Gastrocnemius medialis (tissue), 4 donors: Measurements from ENCODE around the gene KIAA0040.

ENCODE experiments used
- POLR2A ChIP-seq, 2 donors: fragments of 450-650 bp; IDR thresholded peaks; one replicate each; pipeline ENCODE4 v1.6.1; 2017; ENCODE audit warnings: antibody characterized with exemption in 2 of 2, mild to moderate bottlenecking in 2 of 2, moderate library complexity in 2 of 2
- TF ChIP-seq, protein P1 (sequence below), 5 experiments: fragments of 450-650 bp in 3 of 5; fragments of 200-600 bp in 2 of 5; sonication (generic) in 2 of 5; IDR thresholded peaks in 4 of 5; conservative IDR thresholded peaks in 1 of 5; 1 replicate in 4 of 5; 2 replicates in 1 of 5; pipeline ENCODE4 v1.5.1; 2016 to 2019; ENCODE audit warnings: antibody characterized with exemption in 5 of 5, mild to moderate bottlenecking in 3 of 5, moderate library complexity in 3 of 5

DNA sequence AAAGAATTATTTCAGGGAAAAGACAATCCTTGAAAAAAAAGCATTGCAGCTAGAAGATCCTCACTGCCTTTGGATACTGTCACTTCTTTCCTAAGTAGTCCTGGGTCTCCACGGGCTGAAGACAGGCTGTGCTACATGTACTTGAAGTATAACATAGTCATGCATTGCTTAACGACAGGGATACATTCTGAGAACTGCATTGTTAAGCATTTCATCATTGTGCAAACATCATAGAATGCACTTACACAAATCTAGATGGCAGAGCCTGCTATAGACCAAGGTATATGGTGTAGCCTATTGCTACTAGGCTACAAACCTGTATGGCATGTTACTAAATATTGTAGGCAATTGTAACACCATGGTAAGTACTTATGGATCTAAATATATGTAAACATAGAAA, 54.0 kb downstream of the KIAA0040 start:
- no peak for TF ChIP-seq POLR2A (IDR thresholded peaks at IDR 0.05)
- TF ChIP-seq, protein P1, sequence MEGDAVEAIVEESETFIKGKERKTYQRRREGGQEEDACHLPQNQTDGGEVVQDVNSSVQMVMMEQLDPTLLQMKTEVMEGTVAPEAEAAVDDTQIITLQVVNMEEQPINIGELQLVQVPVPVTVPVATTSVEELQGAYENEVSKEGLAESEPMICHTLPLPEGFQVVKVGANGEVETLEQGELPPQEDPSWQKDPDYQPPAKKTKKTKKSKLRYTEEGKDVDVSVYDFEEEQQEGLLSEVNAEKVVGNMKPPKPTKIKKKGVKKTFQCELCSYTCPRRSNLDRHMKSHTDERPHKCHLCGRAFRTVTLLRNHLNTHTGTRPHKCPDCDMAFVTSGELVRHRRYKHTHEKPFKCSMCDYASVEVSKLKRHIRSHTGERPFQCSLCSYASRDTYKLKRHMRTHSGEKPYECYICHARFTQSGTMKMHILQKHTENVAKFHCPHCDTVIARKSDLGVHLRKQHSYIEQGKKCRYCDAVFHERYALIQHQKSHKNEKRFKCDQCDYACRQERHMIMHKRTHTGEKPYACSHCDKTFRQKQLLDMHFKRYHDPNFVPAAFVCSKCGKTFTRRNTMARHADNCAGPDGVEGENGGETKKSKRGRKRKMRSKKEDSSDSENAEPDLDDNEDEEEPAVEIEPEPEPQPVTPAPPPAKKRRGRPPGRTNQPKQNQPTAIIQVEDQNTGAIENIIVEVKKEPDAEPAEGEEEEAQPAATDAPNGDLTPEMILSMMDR (IDR thresholded peaks at IDR 0.05 in 4 of 5, conservative IDR thresholded peaks at IDR 0.05 in 1 of 5) = no peak
